ENCODE results near the gene CPT1B.

CPT1B gene

DNA sequence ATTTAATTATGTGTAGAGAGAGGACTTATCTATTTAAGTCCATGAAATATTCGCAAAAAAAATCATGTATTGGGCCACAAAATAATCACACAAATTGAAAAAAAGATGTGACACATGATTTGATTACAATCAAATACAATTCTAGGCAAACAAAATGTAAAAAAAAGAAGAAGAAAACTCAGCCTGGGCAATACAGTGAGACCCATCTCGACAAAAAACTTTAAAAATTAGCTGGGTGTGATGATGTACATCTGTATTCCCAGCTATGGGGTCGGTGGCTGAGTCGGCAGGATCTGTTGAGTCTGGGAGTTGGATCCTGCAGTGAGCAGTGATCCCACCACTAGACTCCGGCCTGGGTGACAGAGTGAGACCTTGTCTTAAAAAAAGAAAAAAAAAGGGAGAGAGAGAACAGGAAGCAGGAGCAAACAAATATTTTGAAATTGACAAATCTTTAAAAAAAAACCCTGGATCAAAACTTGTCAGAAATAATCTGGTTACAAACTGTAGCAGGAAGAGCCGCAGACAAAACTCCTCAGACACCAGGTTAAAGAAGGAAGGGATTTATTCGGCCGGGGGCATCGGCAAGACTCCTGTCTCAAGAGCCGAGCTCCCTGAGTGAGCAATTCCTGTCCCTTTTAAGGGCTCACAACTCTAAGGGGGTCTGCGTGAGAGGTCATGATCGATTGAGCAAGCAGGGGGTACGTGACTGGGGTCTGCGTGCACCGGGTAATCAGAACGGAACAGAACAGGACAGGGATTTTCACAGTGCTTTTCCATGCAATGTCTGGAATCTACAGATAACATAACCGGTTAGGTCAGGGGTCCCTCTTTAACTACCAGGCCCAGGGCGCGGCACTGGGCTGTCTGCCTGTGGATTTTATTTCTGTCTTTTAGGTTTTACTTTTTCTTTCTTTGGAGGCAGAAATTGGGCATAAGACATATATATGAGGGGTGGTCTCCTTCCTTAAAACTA lies 45.1 kb downstream of the CPT1B start:
- DNase-seq (ENCODE audit: low read depth): no peak
- no peak overlapping the region for H3K4me3 ChIP-seq (ENCODE audit: low read depth, low read length)

DNA sequence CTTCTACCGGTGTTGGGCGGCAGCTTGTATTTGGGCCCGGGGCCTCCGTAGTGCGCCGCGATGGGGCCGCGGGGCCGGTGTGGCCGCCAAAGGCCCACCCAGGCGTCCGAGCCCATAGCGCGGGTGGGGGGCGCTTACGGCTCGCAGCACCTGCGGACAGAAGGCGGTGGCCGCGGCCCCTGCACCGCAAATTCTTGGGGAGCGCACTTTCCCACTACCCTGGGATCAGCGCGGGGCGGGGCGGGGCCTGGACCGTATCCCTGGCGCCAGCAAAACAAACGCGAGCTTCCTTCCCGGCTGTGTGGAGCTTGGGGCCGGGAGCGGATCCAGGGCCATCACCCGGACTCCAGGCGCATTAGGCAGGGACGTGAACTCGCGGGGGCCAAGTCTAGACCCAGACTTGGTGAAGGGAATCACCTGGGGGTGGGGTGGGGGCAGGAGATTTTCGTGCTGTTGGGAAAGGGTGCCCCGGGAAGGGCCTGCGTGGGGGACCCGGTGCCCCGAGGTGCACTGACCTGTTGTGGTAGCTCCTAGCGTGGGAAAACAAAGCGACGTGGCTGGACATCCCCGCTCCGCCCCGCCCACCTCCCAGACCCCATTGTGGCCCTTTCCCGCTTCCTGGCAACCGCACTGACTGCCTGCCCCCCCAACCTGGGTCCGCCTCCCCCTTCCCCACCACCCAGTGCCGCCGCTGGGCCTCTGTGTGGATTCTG lies 46.1 kb downstream of the CPT1B start:
- peak overlapping the region; percentile 54 for H3K4me3 ChIP-seq (ENCODE audit: low read depth, low read length)
- no peak for DNase-seq (ENCODE audit: low read depth)

DNA sequence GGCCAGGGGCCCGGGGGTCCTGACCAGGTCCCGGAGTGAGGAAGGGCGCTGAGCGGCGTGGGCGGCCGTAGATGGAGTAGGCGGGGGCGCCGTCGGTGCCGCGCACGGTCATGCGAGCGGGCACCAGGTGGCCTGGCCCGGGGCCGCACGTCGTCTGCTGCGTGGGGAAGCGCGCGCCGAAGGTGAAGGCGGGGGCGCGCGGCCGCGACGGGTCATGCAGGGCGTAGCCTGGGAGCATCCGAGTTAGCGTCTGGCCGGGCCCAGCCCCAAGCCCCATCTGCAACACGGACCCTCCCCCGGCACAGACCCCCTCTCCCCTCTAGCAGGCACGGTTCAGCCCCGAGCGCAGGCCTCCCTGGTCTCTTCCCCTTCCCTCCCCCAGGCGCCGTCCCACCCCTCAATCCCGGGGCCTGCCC lies 46.7 kb downstream of the CPT1B start:
- peak overlapping the region; percentile 54 for H3K4me3 ChIP-seq (ENCODE audit: low read depth, low read length)
- DNase-seq (ENCODE audit: low read depth): no peak

DNA sequence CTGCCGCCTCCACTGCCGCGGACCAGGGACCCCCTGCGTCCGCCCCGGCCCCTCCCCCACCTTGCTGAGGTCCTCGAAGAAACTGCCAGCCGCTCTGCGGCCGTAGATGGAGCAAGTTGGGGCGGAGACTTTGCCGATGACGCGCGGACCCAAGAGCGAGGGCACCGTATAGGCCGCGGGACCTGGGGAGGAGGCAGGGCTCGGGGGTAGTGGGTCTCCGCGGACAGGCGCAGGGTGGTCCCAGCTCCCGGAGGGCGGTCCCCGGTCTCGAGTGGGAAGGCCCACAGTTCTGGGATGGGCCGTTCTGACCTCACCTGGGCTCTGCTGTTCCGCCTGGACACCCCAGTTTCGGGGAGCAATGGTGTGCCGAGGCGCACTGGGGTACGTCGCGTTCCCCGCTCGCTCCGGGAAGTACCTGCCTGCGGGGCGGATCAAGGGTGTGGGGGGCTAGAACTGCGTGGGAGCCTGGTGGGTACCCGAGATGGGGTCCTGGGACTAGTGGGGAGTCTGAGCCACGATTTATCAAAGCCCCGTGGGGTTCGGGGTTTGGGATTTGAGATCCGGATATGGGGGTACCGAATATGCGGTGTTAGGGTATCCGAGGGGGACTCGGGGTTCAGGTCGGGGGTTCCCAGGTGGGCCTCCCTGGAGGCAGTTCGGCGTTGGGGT lies 47.2 kb downstream of the CPT1B start:
- no peak for DNase-seq (ENCODE audit: low read depth)
- H3K4me3 ChIP-seq (ENCODE audit: low read depth, low read length): peak overlapping the region; percentile 54

DNA sequence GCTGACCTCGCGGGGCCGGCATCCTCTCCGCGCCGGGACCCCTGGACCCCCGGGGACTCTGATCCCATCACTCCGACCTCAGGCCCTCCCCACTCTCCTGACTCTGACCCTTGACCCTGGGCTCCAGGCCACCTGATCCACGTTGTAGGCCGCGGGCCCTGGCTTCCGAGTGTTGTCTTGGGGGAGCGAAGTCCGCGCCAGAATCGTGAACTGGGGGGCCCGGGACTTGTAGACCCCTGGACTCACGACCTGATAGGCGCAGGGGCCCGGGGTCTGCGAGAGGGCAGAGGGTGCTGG lies 47.7 kb downstream of the CPT1B start:
- DNase-seq (ENCODE audit: low read depth): no peak
- peak overlapping the region; percentile 54 for H3K4me3 ChIP-seq (ENCODE audit: low read depth, low read length)

DNA sequence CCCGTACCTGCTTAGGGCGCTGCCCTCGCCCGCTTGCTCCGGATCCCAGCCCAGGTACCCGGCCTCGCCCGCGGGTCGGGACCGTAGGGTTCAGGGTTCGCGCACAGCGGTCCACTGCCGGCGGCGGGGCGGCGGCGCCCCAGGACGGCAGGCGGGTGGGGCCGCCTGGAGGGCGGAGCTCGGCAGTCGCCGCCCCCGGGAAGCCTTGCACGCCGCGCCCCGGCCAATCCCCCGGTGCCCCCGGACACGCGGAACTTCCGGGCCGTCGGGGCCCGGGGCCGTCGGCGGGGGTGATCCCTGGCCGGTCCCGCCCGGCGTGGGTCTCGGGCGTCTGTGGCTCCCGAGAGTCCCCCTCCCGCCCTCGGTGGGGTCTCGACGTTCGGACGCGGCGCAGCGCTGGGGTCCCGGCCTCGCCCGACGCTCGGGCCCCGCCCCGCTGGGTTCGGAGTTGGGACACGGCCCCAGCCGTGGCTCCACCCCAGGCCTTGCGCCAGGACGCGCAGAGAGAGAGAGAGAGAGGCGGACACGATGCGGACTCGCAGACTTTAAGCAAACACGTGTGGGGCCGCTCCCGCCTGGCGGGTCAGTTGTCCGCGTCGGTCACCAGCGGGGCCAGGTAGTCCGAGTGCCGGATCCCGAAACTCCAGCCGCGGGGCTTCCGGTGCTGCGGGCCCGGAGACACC lies 48.2 kb downstream of the CPT1B start, which contains the start of gene TYMP:
Gene TYMP, minus strand, starts transcription at position 116 of the 683 bp plus-strand sequence. CDS start 303 bp downstream, outside the sequence.
- no peak for DNase-seq (ENCODE audit: low read depth)
- peak within 1 kb of the TSS; percentile 54 for H3K4me3 ChIP-seq (ENCODE audit: low read depth, low read length)

DNA sequence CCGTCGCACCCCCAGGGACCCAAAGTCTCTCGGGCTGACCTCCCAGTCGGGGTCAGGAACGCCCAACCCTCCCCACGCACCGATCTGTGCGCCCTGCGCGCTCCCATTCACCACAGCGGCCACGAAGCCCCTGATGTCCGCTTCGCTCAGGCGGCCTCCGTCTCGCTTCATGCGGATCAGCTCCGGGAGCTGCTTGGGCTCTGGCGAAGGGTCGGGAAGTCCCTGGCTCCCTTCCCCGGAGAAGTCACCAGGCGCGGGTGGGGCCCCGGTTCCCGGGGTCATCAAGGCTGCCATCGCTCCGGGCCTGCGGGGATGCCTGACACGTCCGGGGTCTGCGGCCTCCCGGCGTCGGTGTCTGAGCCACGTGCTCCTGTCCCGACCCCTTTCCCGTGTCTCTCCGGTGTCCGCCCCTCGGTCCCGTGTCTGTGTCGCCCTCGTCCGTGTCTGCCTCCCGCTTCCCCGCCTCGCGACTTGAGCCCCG lies 48.8 kb downstream of the CPT1B start:
- H3K4me3 ChIP-seq (ENCODE audit: low read depth, low read length): peak overlapping the region; percentile 54
- no peak for DNase-seq (ENCODE audit: low read depth)

DNA sequence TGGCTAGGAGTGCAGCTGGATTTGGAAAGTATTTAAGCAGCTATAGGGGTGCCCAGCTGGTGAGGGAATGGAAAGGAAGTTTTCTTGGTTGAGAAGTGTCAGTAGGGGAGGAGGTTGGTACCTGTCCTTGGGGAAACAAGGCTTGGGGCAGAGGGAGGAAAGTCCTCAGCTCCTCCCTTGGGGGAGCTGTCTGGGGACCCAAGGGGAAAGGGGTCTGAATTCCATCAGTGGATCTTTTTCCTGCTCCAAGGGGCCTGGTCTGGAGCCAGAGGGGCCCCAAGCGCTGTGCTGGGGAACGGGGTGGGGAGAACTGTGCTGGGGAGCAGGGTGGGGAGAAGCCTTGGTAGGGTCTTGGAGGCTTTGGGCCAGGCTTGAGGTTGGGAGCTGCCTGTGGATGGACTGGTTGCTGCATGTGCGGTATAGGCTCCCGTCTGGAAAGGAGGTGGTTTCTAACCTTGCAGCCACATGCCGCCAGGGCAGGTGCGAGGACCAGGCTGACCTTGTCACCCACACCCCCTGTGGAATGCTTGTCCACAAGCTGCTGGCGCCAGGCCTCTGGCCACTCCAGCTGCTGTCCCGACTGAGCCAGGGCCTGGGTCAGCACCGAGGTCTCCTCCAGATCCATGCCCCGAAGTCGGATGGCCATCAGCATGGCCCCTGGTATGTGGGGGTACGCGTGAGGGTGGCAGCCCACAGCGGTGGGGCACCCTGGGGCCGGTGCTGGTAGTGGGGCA lies 49.4 kb downstream of the CPT1B start:
- H3K4me3 ChIP-seq (ENCODE audit: low read depth, low read length): peak overlapping the region; percentile 54
- no peak for DNase-seq (ENCODE audit: low read depth)

DNA sequence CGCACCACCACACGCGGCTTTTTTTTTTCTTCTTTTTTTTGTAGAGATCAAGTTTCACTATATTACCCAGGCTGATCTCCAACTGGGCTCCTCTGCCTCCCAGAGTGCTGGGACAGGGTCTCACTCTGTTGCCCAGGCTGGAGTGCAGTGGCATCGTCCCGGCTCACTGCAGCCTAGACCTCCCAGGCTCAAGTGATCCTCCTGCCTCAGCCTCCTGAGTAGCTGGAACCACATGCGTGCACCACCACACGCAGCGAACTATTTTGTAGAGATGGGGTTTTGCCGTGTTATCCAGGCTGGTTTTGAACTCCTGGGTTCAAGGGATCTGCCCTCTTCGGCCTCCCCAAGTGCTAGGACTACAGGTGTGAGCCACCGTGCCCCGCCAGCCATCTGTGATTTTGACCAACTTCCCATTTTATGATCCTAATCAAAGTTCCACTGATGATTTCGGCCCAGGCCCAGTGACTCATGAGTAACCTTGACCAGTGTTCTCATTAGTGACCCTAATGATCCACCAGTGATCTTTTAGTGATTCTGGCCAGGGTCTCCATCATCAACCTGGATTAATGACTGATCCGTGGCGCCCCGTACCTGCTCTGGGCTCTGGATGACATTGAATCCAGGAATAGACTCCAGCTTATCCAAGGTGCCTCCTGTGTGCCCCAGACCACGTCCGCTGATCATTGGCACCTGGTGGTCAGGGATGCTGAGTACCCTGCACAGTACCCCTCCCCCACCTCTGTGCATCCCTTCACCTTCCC lies 50.1 kb downstream of the CPT1B start:
- no peak for DNase-seq (ENCODE audit: low read depth)
- H3K4me3 ChIP-seq (ENCODE audit: low read depth, low read length): no peak overlapping the region

DNA sequence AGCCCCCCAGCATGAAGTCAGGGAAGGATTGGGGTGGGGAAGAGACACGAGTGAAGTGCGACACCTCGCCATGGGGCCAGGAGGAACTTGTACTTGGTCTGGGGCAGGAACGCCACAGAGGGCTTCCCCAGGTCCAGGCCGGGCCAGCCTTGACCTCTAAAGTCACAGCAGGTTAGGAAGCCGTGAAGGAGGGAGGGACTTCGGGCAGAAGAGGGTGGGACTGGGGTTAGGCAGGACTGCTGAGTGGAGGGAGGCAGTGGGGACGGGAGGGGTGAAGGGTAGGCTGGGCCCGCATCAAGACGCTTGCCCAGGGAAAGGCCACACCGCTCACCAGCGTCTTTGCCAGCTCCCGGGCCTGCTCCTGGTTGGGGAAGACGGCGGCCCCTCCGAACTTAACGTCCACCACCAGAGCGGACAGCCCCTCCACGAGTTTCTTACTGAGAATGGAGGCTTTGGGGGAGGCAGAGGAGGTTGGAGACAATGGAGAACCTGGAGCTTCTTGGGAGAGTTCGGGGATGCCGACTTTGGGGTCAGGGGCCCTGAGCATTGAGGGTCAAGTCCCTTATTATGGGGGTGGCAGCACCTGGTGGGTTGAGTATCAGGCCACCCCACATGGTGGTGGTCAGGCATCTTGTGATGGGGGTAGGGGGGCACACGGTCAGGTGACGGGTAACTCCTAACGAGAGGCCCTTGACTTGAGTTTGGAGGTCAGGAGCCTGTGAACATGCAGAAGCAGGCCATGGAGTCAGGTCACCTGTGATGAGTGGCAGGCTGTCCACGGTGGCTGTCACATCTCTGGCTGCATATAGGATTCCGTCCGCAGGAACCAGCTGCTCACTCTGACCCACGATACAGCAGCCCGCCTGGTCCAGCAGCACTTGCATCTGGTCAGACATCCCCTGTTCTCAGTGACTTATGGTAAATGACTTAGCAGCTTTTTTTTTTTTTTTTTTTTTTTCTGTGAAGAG lies 51.1 kb downstream of the CPT1B start:
- H3K4me3 ChIP-seq (ENCODE audit: low read depth, low read length): peak overlapping the region; percentile 87
- DNase-seq (ENCODE audit: low read depth): no peak

DNA sequence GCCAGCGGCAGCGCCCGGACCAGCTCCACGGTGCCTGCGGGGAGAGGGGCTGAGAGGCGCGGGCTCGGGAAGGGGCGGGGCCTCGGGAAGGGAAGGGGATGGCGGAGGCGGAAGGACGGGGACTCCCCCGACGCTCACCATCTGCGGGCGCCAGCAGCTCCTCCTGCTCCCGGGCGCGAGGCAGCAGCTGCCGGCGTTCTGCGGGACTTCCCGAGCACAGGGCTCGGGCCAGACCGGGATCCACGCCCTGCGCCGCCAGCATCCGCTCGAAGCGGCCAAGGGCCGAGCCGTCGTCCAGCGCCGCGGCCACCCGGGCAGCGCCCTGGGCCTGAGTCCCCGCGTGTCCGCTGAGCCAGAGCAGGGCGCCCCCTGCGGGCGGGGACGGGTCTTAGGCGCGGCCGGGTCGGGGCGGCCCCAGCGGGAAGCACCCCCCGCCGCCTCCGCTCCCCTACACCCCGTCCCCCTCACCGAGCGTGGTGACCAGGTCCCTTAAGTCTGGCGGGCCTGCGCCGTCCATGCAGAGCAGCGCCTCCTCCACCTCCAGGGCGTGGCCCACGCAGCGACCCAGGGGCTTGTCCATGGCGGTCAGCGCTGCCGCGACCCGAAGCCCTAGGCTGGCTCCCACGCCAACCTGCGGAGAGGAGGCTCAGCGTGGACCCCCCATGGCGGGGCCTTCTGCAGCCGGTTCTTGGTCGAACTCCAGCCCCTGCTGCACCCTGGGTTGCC lies 52.0 kb downstream of the CPT1B start:
- peak overlapping the region; percentile 87 for H3K4me3 ChIP-seq (ENCODE audit: low read depth, low read length)
- DNase-seq (ENCODE audit: low read depth): no peak

DNA sequence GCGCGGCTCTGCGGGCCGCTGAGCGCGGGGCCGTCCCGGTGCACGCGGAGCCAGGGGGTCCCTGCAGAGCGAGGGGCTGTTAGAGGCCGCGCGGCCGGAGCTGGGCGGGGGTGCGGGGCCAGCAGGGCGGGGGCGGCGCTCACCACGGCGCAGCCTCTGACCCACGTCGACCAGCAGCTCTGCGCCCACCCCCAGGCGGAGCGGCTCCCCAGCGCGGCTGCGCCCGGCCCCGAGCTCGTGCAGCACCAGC lies 52.4 kb downstream of the CPT1B start:
- H3K4me3 ChIP-seq (ENCODE audit: low read depth, low read length): peak overlapping the region; percentile 87
- no peak for DNase-seq (ENCODE audit: low read depth)

DNA sequence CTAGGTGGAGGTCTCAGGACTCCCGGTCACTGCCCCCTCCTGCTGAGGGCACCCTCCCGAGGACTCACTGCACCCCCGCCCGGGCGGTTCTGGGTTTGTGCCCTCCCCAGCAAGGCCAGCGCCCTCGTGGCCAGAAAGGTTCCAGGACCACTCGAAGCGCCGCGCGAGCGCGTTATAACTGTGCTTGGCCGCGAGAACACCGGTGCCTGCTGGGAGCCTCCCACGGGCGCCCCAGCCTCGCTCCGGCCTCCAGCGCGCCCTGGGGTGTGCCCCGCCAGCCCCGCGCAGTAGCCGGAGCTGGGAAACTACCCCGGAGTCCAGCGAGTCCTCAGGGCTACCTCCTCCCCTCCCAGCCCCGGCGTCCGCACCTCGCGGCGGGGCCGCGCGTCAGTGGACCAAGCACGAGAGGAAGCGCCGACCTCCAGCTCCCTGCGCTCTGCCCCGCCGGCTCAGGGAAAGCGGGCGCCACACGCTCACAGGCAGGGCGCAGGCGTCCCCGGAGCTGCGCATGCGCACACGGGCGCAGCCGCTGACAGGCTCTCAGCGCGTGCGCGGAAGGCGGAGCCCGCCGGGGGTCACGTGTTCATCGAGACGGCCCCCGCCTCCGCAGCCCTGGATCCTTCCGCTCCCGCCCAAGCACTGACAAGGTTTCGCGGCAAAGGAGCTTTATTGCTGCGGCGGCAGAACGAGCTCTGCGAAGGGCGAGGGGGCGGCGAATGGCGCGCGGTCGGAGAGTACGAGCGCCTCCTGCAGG lies 52.9 kb downstream of the CPT1B start, which contains the start of gene SCO2:
Gene SCO2, minus strand, starts transcription at position 495 of the 754 bp plus-strand sequence. CDS start 1,187 bp downstream, outside the sequence.
- H3K4me3 ChIP-seq (ENCODE audit: low read depth, low read length): peak within 1 kb of the TSS; percentile 87

DNA sequence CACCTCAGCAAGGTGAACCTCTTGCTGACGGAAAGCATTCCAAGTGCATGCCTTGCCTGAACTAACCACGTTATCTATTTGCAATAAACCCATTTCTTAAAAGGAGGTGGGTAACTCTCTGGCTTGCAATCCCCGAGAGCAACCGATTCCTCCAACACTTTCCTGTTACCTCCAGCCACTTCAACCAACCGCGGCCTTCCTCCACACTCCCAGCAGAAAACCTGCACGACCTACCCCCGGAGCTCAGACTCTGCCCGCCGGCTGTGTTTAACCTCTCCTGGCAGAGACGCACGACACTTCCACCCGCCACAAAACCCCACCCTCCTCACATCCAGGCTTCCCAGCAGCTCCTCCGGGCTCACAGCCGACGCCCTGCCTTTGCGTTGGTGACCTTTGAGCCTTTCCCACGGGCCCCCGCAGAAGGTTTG lies 53.5 kb downstream of the CPT1B start:
- DNase-seq (ENCODE audit: low read depth): no peak
- H3K4me3 ChIP-seq (ENCODE audit: low read depth, low read length): peak overlapping the region; percentile 87

More for the DNA sequence above, 52.9 kb downstream of the CPT1B start, which contains the start of gene SCO2:
- DNase-seq (ENCODE audit: low read depth): peak; percentile 93

DNA sequence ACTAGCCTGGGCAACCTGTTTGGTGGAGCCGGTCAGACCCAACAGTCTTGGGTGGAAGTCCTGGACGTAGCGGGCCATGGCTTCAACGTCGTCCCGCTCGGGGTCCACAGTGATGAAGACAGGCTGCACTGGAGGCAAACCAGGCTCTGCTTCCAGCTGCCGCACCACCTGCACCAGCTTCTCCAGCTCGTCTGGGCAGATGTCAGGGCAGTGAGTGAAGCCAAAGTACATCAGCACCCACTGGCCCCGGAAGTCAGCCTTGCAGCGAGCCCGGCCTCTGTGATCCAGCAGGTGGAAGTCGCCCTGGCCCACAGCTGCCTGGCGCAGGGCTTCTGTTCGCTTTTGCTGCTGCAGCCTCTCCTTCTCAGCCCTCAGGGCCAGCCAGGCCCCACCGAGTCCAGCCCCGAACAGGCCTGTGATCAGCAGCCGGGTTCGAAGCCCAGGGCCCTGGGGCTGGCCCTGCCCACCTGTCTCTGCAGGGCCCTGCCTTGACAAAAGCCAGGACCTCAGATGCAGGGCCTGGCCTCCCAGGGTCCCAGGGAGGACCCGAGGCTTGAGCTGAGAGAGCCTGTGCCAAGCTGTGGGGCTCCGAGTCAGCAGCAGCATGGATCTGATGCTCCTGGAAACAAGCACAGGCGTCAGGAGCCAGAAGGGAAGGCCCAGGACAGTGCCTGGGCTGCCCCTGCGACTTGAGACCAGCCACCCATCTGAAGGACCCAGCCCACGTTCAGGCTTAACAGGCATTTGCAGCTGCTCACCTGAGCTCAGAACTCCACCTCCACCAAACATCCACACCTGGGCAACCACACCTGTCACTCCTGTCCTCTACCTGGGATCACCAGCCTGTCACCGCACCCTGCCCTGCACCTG lies 54.2 kb downstream of the CPT1B start:
- peak overlapping the region; percentile 87 for H3K4me3 ChIP-seq (ENCODE audit: low read depth, low read length)
- DNase-seq (ENCODE audit: low read depth): no peak
